ENCODE results near the gene ERBB3. TPM values are rescaled to one million over a fixed set of nuclear protein-coding genes. Genes with fewer than 3 reads are reported as not detected.

Gene ERBB3
- total and polyA plus RNA-seq, 2 of the 4 experiments (the other 2 are of a cell fraction): 1.4 to 2.2 TPM

- in situ Hi-C loops (cut with MboI; ENCODE audit: low sequenced_read_pairs): no loop called here
- H2AK9ac ChIP-seq (replicated peaks; ENCODE audit: low read depth, low read length, poor library complexity): peak within 1 kb of the TSS; percentile 68
- peak within 1 kb of the TSS; percentile 91 for H3K23ac ChIP-seq (ENCODE audit: low read depth, low read length)
- H3K79me1 ChIP-seq (ENCODE audit: low read depth in 1 of 2, low read length in 2 of 2): peaks cover 15 to 24% of the 10 kb centered on the region in 2 experiments; a peak in 3 of 4 replicates
- WGBS, 2 experiments (ENCODE audit: extremely low coverage in 2 of 2, insufficient read length in 1 of 2): 0% methylated on average over 40 of the region's 60 CpGs; no CpG with 5 or more reads in 1 of the 2 experiments
- H2BK5ac ChIP-seq (ENCODE audit: low read depth, low read length, poor library complexity, severe bottlenecking): peak within 1 kb of the TSS; percentile 78
- peak within 1 kb of the TSS; percentile 85 for H4K8ac ChIP-seq (ENCODE audit: low read depth in 2 of 2, low read length in 2 of 2)
- CTCF ChIA-PET: interaction anchor here (0.6 to 1.7 kb wide), 4 partner anchors 15 to 57 kb away, joined by 3 to 5 read pairs (median 3); no protein-coding TSS in a partner anchor
- peak within 1 kb of the TSS; percentile 85 for H2AK5ac ChIP-seq (ENCODE audit: low read depth, low read length)
- no peaks in the 10 kb centered on the region for H3K9me3 ChIP-seq (ENCODE audit: control insufficient read depth, insufficient read depth, low read length)
- H3K4me2 ChIP-seq (ENCODE audit: low read depth, low read length): peak within 1 kb of the TSS; percentile 90
- H4K5ac ChIP-seq (ENCODE audit: low read depth, low read length): peak within 1 kb of the TSS; percentile 70
- peak within 1 kb of the TSS; percentile 94 for H3K27ac ChIP-seq (ENCODE audit: insufficient read depth, low read length)
- no peaks in the 10 kb centered on the region for H3K27me3 ChIP-seq (ENCODE audit: control insufficient read depth, insufficient read depth, low read length)
- H3K9ac ChIP-seq (ENCODE audit: low read depth, low read length): peak within 1 kb of the TSS; percentile 97
- dilution Hi-C loops (cut with HindIII; ENCODE audit: low sequenced_read_pairs, unreplicated experiment): no loop called here
- no peak within 1 kb of the TSS for H2BK20ac ChIP-seq (ENCODE audit: low read depth, low read length)
- H4K20me1 ChIP-seq (ENCODE audit: insufficient read depth, low read length): peaks cover 12% of the 10 kb centered on the region
- H3K18ac ChIP-seq (ENCODE audit: low read depth, low read length): peak within 1 kb of the TSS; percentile 32
- no peak within 1 kb of the TSS for H2BK15ac ChIP-seq (ENCODE audit: low read depth, low read length)
- TF ChIP-seq USF2 (IDR thresholded peaks at IDR 0.05; ENCODE audit: low read depth, low read length): no peak
- no peak for TF ChIP-seq RFX5 (IDR thresholded peaks at IDR 0.05; ENCODE audit: low read depth, low read length)
- TF ChIP-seq FOS (IDR thresholded peaks at IDR 0.05; ENCODE audit: low read depth, low read length): no peak
- TF ChIP-seq CTCF (conservative IDR thresholded peaks at IDR 0.05; ENCODE audit: low read depth, low read length): no peak
- no peak for TF ChIP-seq ELK1 (IDR thresholded peaks at IDR 0.05; ENCODE audit: borderline replicate concordance, low read depth, low read length)
- TF ChIP-seq MXI1 (IDR thresholded peaks at IDR 0.05; ENCODE audit: borderline replicate concordance, low read depth, low read length): peak; percentile 93
- TF ChIP-seq BHLHE40 (IDR thresholded peaks at IDR 0.05; ENCODE audit: low read depth, low read length): peak; percentile 60
- no peak for TF ChIP-seq NFE2L2 (IDR thresholded peaks at IDR 0.05; ENCODE audit: low read depth, low read length)
- no peak for TF ChIP-seq RCOR1 (IDR thresholded peaks at IDR 0.05; ENCODE audit: insufficient replicate concordance, low read length)
- peak; percentile 70 for TF ChIP-seq POLR2A (IDR thresholded peaks at IDR 0.05; ENCODE audit: low read depth, low read length)
- TF ChIP-seq CEBPB (IDR thresholded peaks at IDR 0.05; ENCODE audit: low read depth, low read length): no peak
- TF ChIP-seq SMC3 (IDR thresholded peaks at IDR 0.05; ENCODE audit: low read depth, low read length): no peak; the same call in 1 of the 2 replicates
- peak; percentile 86 for TF ChIP-seq MAZ (IDR thresholded peaks at IDR 0.05; ENCODE audit: borderline replicate concordance, low read depth, low read length)
- H3K4ac ChIP-seq (ENCODE audit: low read depth, low read length): peak within 1 kb of the TSS; percentile 89
- no TSS peak for BruUV-seq (replicated peaks)
- H3K4me1 ChIP-seq (ENCODE audit: control insufficient read depth, insufficient read depth, low read length): peaks cover 5% of the 10 kb centered on the region; the same call in 1 of the 2 replicates
- intact Hi-C loops (cut with micrococcal nuclease): loop anchor here (1.0 to 10.0 kb wide), 3 partner anchors 25 to 109 kb away; partner anchors contain the start of gene SUOX
- H4K91ac ChIP-seq (ENCODE audit: insufficient read depth, low read depth, low read length): peak within 1 kb of the TSS; percentile 85
- H3K4me3 ChIP-seq (ENCODE audit: insufficient read depth, low read depth, low read length): peak within 1 kb of the TSS; percentile 88
- H3K56ac ChIP-seq (ENCODE audit: extremely low read depth, insufficient read depth, low read length): peak within 1 kb of the TSS; percentile 66
- POLR2A ChIA-PET (ENCODE audit: unreplicated experiment): interaction anchor here (0.6 to 1.6 kb wide), 4 partner anchors 13 to 352 kb away, joined by 4 to 14 read pairs (median 4); partner anchors contain the start of gene RPL41
- ATAC-seq (ENCODE audit: low read depth): peak; percentile 97
- peak within 1 kb of the TSS; percentile 95 for H2AFZ ChIP-seq (replicated peaks; ENCODE audit: low read length, poor library complexity)
- H3K9me1 ChIP-seq (ENCODE audit: insufficient read depth, low read length): 0 out of 2 replicates have a peak, but pooled peaks cover 2% of the 10 kb centered on the region
- peak within 1 kb of the TSS; percentile 86 for H3K14ac ChIP-seq (replicated peaks; ENCODE audit: low read depth, low read length)
- peaks cover 14% of the 10 kb centered on the region for H3K36me3 ChIP-seq (ENCODE audit: control insufficient read depth, insufficient read depth, low read length)
- H2BK120ac ChIP-seq (ENCODE audit: low read depth, low read length): peak within 1 kb of the TSS; percentile 9; the same call in 1 of the 2 replicates
- DNase-seq: peak; percentile 98
These were observed 24.3 kb downstream of the ERBB3 start, which contains the start of gene PA2G4 for GRCh38 chr12:56104109-56104814. Gene PA2G4 (plus strand): TSS chr12:56104559. CDS start chr12:56104738, 179 bp downstream.

All from IMR-90 (cell line).